SJSA1 (cell line): ENCODE results near the gene PRKAR1B. TPM values are rescaled to one million over a fixed set of nuclear protein-coding genes. Genes with fewer than 3 reads are reported as not detected.

Experiments used
- DNase-seq, 2 experiments: peaks; one replicate each; pipeline ENCODE4 v3.0.0-alpha.2; 2015 to 2020; ENCODE audit warnings: low spot score in 2 of 2, low read depth in 1 of 2
- H3K27ac ChIP-seq: fragments of 250-450 bp; sonication (Bioruptor Pico); 2 replicates; pipeline ENCODE4 v1.5.1; 2020; ENCODE audit warnings: mild to moderate bottlenecking, moderate library complexity
- H3K27me3 ChIP-seq: fragments of 250-450 bp; sonication (Bioruptor Pico); replicated peaks from 2 replicates; pipeline ENCODE4 v1.5.1; 2020; ENCODE audit warnings: mild to moderate bottlenecking, moderate library complexity
- H3K36me3 ChIP-seq: fragments of 250-450 bp; sonication (Bioruptor Pico); 2 replicates; pipeline ENCODE4 v1.5.1; 2020; ENCODE audit warnings: mild to moderate bottlenecking
- H3K4me1 ChIP-seq: fragments of 250-450 bp; sonication (Bioruptor Pico); replicated peaks from 2 replicates; pipeline ENCODE4 v1.6.1; 2021; ENCODE audit warnings: mild to moderate bottlenecking
- H3K4me3 ChIP-seq: fragments of 250-450 bp; sonication (Bioruptor Pico); 2 replicates; pipeline ENCODE4 v1.5.1; 2020; ENCODE audit warnings: mild to moderate bottlenecking
- H3K9me3 ChIP-seq: fragments of 250-450 bp; sonication (Bioruptor Pico); replicated peaks from 2 replicates; pipeline ENCODE4 v1.5.1; 2020; ENCODE audit warnings: mild to moderate bottlenecking
- total RNA-seq: library from RNA; depleted of rRNA; stranded (reverse); fragments of >200 nt; shearing (Covaris generic); gene quantifications from 2 replicates; pipeline ENCODE4 v1.2.3, GENCODE V29; 2014; rRNA removed

Gene PRKAR1B
- total RNA-seq = 7.3 and 26.2 TPM in 2 replicates

DNA sequence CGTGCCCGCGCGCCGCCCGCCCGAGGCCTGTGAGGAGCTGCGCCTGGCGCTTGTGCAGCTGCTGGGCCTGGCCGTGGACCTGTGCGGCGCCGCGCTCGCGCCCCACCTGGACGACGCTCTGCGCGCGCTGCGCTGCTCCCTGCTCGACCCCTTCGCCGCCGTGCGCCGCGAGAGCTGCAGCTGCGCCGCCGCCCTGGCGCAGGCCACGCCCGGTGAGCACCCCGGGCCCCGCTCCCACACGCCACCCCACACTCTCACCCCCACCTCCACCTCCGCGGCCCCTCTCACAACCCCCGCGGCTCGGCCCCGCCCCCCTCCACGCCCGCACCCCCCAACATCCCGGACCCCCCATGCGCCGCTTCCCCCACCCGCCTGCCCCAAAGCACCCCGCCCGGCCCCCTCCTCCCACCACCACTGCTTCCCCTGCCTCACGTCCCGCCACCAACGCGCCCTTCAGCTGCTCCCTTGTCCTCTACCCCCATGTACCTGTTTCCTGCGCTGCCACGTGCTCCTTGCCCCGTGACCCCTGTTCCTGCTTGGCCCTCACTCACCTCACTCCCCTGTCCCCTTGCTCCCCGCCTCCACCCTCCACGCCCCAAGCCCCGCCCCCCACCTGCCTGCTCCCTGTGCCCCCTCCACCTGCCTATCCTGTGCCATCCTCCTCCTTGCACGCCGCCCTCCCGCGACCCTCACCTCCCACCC lies at the start of gene PRKAR1B:
Gene PRKAR1B, minus strand, starts transcription at position 178 of the 702 bp plus-strand sequence. CDS start 15,776 bp downstream, outside the sequence.
- peak in 1 of 2 experiments; percentile 42 for DNase-seq
- Histone ChIP-seq H3K9me3 (peaks cover 12% of the 10 kb centered on the region), H3K4me3 (peak within 1 kb of the TSS; percentile 100), H3K36me3 (peaks cover 14% of the 10 kb centered on the region), H3K27me3 (no peaks in the 10 kb centered on the region), H3K27ac (peak within 1 kb of the TSS; percentile 7; the same call in 1 of the 2 replicates), H3K4me1 (peaks cover 13% of the 10 kb centered on the region)

DNA sequence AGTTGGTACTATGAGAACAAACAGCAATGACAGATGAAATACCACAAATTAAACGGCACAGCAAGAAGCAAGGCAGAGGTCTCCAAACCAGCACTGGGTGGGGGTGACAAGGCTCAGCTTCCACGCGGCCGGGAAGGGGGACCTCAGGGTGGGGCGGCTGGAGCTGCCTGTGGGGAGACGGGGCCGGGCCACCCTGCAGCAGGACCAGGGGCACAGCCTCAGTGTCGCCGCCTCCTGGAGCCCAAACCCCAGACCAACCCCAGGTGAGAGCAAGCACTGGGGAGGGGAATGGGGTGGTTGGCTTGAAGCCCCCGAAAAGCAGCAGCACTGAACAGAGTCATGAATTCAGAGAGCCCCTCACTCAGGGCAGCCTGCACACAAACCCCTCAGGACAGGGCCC lies 49.3 kb upstream of the PRKAR1B start:
- Histone ChIP-seq H3K27me3 (no peaks in the 10 kb centered on the region), H3K4me3 (no peak overlapping the region), H3K9me3 (no peaks in the 10 kb centered on the region), H3K27ac (no peak overlapping the region), H3K36me3 (peaks cover 36% of the 10 kb centered on the region), H3K4me1 (no peaks in the 10 kb centered on the region)
- DNase-seq = no peak

DNA sequence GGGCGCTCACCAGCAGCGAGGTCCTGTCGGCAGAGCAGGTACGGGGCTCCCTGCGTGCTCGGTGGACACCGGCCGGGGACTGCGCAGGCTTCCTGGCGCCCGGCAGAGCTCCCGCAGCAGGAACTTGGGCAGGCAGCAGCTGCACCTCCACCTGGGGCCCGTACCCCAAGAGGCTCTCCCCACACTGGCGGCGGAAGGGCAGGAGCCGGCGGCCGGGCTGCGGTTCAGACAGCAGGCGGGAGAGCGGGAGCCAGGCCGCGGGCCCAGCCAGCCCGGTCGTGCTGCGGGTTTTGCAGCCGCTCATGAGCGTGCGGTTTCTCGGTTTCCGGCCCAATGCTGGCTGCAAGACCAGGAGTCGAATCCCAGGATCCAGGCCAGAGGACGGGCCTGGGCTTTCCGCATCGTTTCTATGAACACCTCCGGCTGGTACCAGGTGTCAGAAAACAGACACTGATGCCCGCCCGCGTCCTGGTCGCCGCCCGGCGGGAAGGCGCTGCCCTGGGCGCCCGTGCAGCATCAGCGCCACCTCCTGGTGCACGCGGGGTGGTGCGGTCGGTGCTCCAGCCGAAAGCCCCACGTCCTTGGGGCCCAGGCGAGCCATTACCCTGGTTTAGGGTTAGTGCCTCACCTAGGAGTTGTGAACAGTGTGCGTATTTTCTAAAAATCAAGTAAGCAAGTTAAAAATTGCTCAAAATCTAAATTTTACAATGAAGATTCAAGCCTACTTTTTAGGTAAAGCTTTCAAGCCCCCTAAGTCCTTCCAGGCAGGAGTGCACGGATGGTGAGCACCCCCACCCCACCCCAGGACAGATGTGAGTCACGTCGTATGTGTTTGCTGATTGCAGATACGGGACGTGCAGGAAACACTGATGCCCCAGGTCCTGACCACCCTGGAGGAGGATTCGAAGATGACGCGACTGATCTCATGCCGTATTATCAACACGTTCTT lies 47.4 kb upstream of the PRKAR1B start:
- peak in 1 of 2 experiments; percentile 27 for DNase-seq
- no peaks in the 10 kb centered on the region for H3K27me3 ChIP-seq
- H3K36me3 ChIP-seq = peaks cover 29% of the 10 kb centered on the region
- no peaks in the 10 kb centered on the region for H3K9me3 ChIP-seq
- H3K4me3 ChIP-seq = no peak overlapping the region
- no peak overlapping the region for H3K27ac ChIP-seq
- no peaks in the 10 kb centered on the region for H3K4me1 ChIP-seq

DNA sequence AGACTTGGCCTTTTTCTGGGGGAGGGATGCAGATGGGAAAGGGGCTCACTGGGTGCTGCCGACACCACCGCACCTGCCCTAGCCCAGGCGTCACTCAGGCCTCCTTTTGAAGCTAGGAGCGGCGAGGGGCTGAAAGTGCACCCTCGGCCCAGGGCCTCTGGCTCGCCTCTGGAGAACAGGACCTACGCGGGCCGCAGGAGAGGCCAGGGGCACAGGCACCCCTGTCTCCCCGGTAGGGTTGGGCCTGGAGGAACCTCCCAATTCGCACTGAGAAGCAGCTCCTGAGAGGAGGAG lies 46.5 kb upstream of the PRKAR1B start:
- H3K9me3 ChIP-seq = no peaks in the 10 kb centered on the region
- peaks cover 25% of the 10 kb centered on the region for H3K36me3 ChIP-seq
- no peak overlapping the region for H3K4me3 ChIP-seq
- no peak for DNase-seq
- no peak overlapping the region for H3K27ac ChIP-seq
- H3K4me1 ChIP-seq = no peaks in the 10 kb centered on the region
- no peaks in the 10 kb centered on the region for H3K27me3 ChIP-seq

DNA sequence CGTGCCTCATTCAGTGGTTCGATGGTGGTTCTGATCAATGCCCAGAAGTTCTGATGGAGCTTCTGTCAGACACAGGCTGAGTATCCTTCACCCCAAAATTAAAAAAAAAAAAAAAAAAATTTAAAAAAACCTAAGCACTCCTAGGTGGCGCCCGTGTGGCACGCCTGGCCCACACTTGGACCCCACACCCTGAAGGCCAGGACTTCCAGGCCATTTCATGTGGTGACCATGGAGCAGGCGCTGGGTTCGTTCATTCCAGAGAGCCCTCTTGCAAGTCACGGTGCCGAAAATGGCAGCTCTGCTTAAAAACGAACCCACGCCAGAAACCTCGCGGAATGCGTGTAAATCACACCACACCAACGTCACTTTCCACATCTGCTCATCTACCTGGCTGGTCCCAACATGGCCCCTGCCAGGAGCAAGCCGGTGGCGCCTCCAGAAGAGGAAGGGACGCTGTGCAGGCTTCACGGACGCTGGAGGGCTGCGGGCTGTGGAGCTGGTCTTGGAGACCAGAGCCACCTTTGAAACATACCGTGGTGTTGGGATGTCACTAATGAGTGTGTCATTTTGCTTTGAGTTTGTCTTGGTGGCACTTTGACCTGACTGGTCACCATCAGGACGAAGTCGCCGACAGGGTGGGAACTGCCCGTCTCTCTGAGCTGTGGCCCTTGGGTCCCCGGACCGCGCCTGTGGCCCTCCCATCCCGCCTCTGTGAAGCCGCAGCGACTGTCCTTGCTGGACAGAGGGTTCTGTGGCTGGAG lies 46.0 kb upstream of the PRKAR1B start:
- Histone ChIP-seq H3K36me3 (peaks cover 25% of the 10 kb centered on the region), H3K27ac (no peak overlapping the region), H3K27me3 (no peaks in the 10 kb centered on the region), H3K4me3 (no peak overlapping the region), H3K4me1 (no peaks in the 10 kb centered on the region), H3K9me3 (no peaks in the 10 kb centered on the region)
- DNase-seq = no peak

DNA sequence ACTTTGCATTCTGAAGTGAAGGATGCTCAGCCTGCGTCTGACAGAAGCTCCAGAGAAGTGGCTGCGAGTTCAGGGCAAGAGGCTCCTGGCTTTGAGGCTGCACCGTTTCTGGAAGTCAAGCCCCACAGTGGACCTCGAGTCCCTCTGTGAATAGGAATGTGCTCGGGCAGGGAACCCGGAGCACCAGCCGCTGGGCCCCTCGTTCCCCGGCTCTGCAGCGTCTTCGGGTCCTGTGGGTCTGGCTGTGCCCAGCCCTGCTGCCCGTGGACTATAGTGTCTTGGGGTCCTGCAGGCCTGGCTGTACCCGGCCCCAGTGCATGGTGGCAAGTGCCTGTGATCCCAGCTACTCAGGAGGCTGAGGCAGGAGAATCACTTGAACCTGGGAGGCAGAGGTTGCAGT lies 45.3 kb upstream of the PRKAR1B start:
- no peak for DNase-seq
- H3K36me3 ChIP-seq = peaks cover 25% of the 10 kb centered on the region
- H3K9me3 ChIP-seq = no peaks in the 10 kb centered on the region
- H3K27me3 ChIP-seq = no peaks in the 10 kb centered on the region
- H3K4me1 ChIP-seq = no peaks in the 10 kb centered on the region
- H3K27ac ChIP-seq = no peak overlapping the region
- H3K4me3 ChIP-seq = no peak overlapping the region

DNA sequence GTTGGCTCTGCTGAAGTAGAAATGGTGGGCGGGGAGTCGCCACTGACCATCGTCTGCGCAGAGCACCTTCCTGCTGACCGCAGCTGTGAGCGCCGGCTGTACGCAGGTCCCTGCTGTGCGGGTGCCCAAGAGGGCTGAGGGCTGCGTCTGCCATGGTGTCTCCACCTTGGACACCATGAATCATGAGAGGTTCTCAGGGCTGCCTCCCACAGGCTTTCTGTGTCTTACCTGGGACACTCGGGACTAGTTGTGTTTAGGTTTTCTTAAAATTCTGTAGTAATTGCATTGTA lies 44.9 kb upstream of the PRKAR1B start:
- Histone ChIP-seq H3K4me3 (no peak overlapping the region), H3K4me1 (no peaks in the 10 kb centered on the region), H3K9me3 (no peaks in the 10 kb centered on the region), H3K27ac (no peak overlapping the region), H3K36me3 (peaks cover 25% of the 10 kb centered on the region), H3K27me3 (no peaks in the 10 kb centered on the region)
- DNase-seq = no peak

DNA sequence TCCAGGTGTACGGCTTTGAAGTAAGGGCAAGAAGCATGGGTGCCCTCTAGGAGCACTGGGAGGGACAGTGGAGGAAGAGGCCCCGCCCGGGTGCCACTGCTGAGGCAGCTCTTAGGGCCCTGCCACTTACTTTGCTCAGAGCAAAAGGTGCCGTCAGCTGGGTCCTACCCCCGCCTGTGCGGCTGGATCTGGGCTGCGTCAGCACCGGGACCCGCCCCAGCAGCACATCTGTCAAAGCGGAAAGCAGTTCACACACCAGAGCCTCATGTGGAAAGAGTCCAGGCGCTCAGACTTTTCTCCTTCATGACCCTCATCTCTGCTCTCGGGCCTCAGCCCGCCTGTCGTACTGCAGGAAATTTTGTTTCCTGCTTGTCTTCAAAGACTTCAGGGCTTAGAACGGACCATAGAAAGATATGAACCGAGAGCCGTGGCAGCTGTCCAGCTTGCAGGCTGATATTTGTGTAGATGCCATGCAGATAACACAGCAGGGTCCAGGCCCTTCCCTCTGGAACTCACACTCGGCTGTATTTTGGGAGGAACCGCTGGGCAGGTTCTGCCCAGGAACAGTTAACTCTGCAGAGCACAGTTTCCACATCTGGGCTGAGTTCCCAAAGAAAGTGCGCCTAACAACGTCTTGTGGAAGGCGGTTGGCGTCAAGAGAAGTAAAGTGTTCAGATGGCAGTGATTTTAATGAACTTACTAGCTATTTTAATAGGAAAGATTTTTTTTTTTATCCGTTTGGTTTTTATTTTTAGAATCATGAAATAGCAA lies 44.3 kb upstream of the PRKAR1B start:
- DNase-seq = no peak
- Histone ChIP-seq H3K4me3 (no peak overlapping the region), H3K36me3 (peaks cover 25% of the 10 kb centered on the region), H3K27me3 (no peaks in the 10 kb centered on the region), H3K4me1 (no peaks in the 10 kb centered on the region), H3K27ac (no peak overlapping the region), H3K9me3 (no peaks in the 10 kb centered on the region)

DNA sequence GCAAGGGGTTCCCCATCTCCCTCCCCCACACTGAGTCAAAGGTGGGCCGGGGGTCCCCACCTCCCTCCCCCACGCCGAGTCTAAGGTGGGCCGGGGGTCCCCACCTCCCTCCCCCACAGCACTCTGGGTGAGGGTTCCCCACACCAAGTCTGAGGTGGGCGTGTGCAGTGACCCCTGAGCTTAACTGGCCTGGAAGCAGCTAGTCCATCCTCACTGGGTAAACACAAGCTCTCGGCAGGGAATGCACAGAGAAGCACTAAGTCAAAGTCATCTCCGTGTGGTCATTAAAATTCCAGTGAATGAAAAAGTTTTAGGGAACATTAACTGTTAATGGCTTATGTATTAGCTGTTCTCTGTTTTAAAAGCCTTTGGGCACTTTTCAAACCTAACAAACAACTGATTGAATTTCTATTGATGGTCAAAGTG lies 43.7 kb upstream of the PRKAR1B start:
- H3K36me3 ChIP-seq = peaks cover 25% of the 10 kb centered on the region
- H3K27ac ChIP-seq = no peak overlapping the region
- no peak for DNase-seq
- no peak overlapping the region for H3K4me3 ChIP-seq
- H3K27me3 ChIP-seq = no peaks in the 10 kb centered on the region
- no peaks in the 10 kb centered on the region for H3K9me3 ChIP-seq
- no peaks in the 10 kb centered on the region for H3K4me1 ChIP-seq

DNA sequence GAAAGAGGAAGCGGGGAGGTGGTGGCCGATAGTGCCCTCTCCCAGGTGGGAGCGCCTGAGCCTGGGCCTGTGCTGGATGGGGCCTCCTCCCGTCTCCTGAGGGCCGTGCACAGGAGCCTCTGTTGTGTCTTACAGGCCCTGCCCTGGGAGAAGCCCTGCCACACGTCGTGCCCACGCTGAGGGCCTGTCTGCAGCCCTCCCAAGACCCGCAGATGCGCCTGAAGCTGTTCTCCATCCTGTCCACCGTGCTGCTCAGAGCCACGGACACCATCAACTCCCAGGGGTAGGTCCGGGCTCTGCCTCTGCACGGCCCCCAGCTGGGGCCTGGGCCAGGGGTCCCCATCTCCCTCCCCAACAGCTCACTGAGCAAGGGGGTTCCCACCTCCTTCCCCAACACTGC lies 43.3 kb upstream of the PRKAR1B start:
- no peak for DNase-seq
- Histone ChIP-seq H3K27me3 (no peaks in the 10 kb centered on the region), H3K27ac (no peak overlapping the region), H3K4me3 (no peak overlapping the region), H3K36me3 (peaks cover 25% of the 10 kb centered on the region), H3K9me3 (no peaks in the 10 kb centered on the region), H3K4me1 (no peaks in the 10 kb centered on the region)

DNA sequence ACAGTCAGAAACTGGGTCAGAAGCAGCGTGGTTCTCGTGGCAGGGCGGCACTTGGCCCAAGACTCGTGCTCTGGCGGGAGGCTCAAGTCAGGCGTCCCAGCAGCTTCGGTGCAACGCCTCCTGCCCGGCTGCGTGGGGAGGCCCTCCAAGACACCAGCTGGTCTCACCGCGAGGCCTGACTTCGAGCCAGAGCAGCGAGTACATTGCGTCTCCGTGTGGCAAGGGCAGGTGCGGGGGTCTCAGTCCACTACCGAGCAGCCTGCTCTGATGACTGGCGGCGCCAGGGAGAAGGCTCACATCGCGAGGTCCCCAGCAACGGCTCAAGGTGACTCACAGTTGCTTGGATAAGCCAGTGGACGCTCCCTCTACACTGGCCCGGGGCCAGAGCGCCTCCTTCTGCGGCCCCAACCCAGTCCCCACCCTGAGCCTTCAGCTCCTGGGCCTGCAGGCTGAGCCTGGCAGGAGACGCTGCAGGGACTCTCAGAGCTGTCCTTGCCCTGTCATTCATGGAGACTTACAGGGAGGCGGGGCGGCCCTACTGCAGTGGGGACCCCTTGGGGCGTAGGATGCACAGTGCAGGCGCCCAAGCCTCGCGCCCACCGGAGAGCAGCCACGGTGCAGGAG lies 41.9 kb upstream of the PRKAR1B start:
- Histone ChIP-seq H3K4me3 (no peak overlapping the region), H3K36me3 (peaks cover 27% of the 10 kb centered on the region), H3K4me1 (no peaks in the 10 kb centered on the region), H3K9me3 (no peaks in the 10 kb centered on the region), H3K27ac (no peak overlapping the region), H3K27me3 (no peaks in the 10 kb centered on the region)
- DNase-seq = no peak

DNA sequence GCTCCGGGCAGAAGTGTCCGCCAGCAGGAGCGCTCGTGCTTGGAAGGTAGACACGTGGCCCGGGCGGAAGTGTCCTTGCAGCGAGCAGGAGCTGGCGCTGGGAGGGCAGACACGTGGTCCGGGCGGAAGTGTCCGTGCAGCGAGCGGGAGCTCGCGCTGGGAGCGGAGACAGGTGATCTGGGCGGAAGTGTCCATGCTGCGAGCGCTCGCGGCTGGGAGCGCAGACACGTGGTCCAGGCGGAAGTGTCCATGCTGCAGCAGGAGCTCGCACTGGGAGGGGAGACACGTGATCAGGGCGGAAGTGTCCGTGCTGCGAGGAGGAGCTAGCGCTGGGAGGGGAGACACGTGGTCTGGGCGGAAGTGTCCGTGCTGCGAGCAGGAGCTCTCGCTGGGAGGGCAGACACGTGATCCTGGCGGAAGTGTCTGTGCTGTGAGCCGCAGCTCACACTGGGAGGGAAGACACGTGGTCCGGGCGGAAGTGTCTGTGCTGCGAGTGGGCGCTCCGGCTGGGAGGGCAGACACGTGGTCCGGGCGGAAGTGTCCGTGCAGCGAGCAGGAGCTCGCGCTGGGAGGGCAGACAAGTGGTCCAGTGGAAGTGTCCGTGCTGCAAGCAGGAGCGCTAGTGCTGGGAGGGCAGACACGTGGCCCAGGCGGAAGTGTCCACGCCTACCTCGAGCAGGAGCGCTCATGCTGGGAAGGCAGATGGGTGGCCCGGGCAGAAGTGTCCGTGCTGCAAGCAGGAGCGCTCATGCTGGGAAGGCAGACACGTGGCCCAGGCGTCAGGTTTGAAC lies 41.1 kb upstream of the PRKAR1B start:
- H3K27me3 ChIP-seq = no peaks in the 10 kb centered on the region
- H3K36me3 ChIP-seq = peaks cover 27% of the 10 kb centered on the region
- DNase-seq = no peak
- H3K9me3 ChIP-seq = no peaks in the 10 kb centered on the region
- H3K27ac ChIP-seq = no peak overlapping the region
- H3K4me3 ChIP-seq = no peak overlapping the region
- H3K4me1 ChIP-seq = no peaks in the 10 kb centered on the region
